Measurements from ENCODE around the gene TAS2R13. TPM values are rescaled to one million over a fixed set of nuclear protein-coding genes. Genes with fewer than 3 reads are reported as not detected.

Gene TAS2R13
- total and polyA plus RNA-seq, 8 donors, result 0.47 to 0.91 (median 0.72) TPM; not detected in 2

- Histone ChIP-seq H3K27ac (no peak within 1 kb of the TSS), H3K4me3 (no peak within 1 kb of the TSS), H3K36me3 (no peaks in the 10 kb centered on the region), H3K27me3 (no peaks in the 10 kb centered on the region), H3K9me3 (no peaks in the 10 kb centered on the region), H3K4me1 (no peaks in the 10 kb centered on the region)
- FAIRE-seq (no peak), ATAC-seq (no peak), DNase-seq (no peak)
- 93 to 97% methylated on average over 5 of the region's 5 CpGs for WGBS, 2 donors
- intact Hi-C loops (cut with DNase I), result no loop called here
- TF ChIP-seq CTCF (IDR thresholded peaks at IDR 0.05), result no peak
Measured at GRCh38 chr12:10928746-10929286, 19.5 kb upstream of the TAS2R13 start, which contains the start of gene PRH2. PRH2 (plus strand) TSS chr12:10929236; CDS start chr12:10929274, 38 bp downstream.

- Histone ChIP-seq H3K27me3 (no peaks in the 10 kb centered on the region), H3K36me3 (no peaks in the 10 kb centered on the region), H3K9me3 (no peaks in the 10 kb centered on the region), H3K27ac (no peak overlapping the region), H3K4me1 (no peaks in the 10 kb centered on the region), H3K4me3 (no peak overlapping the region)
- intact Hi-C loops (cut with DNase I), result no loop called here
- DNase-seq (no peak), FAIRE-seq (no peak), ATAC-seq (no peak)
- 78 to 87% methylated on average over 5 of the region's 5 CpGs for WGBS, 2 donors
- no peak for TF ChIP-seq CTCF (IDR thresholded peaks at IDR 0.05)
Measured at GRCh38 chr12:10926269-10926668, 16.9 kb upstream of the TAS2R13 start.

- 91 to 94% methylated on average over 1 of the region's 1 CpG for WGBS, 2 donors
- H3K9me3 ChIP-seq, result no peaks in the 10 kb centered on the region
- DNase-seq, result no peak
- no peak for TF ChIP-seq CTCF (IDR thresholded peaks at IDR 0.05)
- no peaks in the 10 kb centered on the region for H3K27me3 ChIP-seq
- no peak overlapping the region for H3K4me3 ChIP-seq
- intact Hi-C loops (cut with DNase I), result no loop called here
- FAIRE-seq, result no peak
- H3K4me1 ChIP-seq, result peaks cover 0 to 3% (median 0%) of the 10 kb centered on the region in 3 donors
- H3K27ac ChIP-seq, result no peak overlapping the region
- no peaks in the 10 kb centered on the region for H3K36me3 ChIP-seq
- no peak for ATAC-seq
Measured at GRCh38 chr12:10919809-10920208, 10.4 kb upstream of the TAS2R13 start.

GRCh38 chr12:10910380-10910779 lies 1.0 kb upstream of the TAS2R13 start:
- H3K9me3 ChIP-seq, result no peaks in the 10 kb centered on the region
- H3K4me3 ChIP-seq, result no peak overlapping the region
- H3K27ac ChIP-seq, result no peak overlapping the region
- FAIRE-seq (no peak), ATAC-seq (peak in 1 of 4 donors; percentile 57), DNase-seq (no peak)
- H3K27me3 ChIP-seq, result no peaks in the 10 kb centered on the region
- WGBS, 2 donors, result 69% methylated on average over 8 of the region's 8 CpGs
- no peaks in the 10 kb centered on the region for H3K4me1 ChIP-seq
- no peak for TF ChIP-seq CTCF (IDR thresholded peaks at IDR 0.05)
- H3K36me3 ChIP-seq, result no peaks in the 10 kb centered on the region
- intact Hi-C loops (cut with DNase I), result no loop called here

GRCh38 chr12:10904686-10905085 lies 4.7 kb downstream of the TAS2R13 start:
- no peak for ATAC-seq
- Histone ChIP-seq H3K27me3 (no peaks in the 10 kb centered on the region), H3K36me3 (no peaks in the 10 kb centered on the region), H3K4me1 (no peaks in the 10 kb centered on the region), H3K9me3 (no peaks in the 10 kb centered on the region), H3K4me3 (no peak overlapping the region), H3K27ac (no peak overlapping the region)
- no peak for TF ChIP-seq CTCF (IDR thresholded peaks at IDR 0.05)
- WGBS, 2 donors, result 90% methylated on average over 4 of the region's 4 CpGs
- no peak for DNase-seq
- FAIRE-seq, result no peak
- intact Hi-C loops (cut with DNase I), result no loop called here

Measured in pancreas (tissue), 10 donors.